Astrocyte (in vitro differentiated cells and primary cell): Measurements from ENCODE around the gene LST1.

Experiments used
- EZH2 ChIP-seq: IDR thresholded peaks from 2 replicates; pipeline ENCODE4 v1.6.1; 2012; ENCODE audit warnings: mild to moderate bottlenecking, low read length, inconsistent platforms; ENCODE audit not compliant: insufficient read depth
- TF ChIP-seq, protein P1 (sequence below): IDR thresholded peaks from 2 replicates; pipeline ENCODE4 v1.5.1; 2011; ENCODE audit warnings: low read depth, mild to moderate bottlenecking, inconsistent platforms, low read length, moderate library complexity; ENCODE audit not compliant: insufficient read depth

DNA sequence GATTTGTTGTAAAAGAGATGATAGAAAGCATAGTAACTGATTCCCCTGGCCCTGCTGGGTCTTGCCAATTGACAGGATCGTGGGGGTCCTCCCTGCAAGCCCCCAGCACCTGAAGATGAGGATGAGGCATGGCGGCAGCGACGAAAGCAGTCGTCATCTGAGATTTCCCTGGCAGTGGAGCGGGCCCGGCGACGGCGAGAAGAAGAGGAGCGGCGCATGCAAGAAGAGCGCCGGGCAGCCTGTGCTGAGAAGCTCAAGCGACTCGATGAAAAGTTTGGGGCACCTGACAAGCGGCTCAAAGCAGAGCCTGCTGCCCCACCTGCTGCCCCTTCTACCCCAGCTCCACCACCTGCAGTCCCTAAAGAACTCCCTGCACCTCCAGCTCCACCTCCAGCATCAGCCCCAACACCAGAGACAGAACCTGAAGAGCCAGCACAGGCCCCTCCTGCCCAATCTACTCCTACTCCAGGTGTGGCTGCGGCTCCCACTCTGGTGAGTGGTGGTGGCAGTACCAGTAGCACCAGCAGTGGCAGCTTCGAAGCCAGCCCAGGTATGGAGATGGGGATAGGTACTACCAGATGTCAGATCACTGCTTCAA, 41.7 kb downstream of the LST1 start:
- TF ChIP-seq, protein P1, sequence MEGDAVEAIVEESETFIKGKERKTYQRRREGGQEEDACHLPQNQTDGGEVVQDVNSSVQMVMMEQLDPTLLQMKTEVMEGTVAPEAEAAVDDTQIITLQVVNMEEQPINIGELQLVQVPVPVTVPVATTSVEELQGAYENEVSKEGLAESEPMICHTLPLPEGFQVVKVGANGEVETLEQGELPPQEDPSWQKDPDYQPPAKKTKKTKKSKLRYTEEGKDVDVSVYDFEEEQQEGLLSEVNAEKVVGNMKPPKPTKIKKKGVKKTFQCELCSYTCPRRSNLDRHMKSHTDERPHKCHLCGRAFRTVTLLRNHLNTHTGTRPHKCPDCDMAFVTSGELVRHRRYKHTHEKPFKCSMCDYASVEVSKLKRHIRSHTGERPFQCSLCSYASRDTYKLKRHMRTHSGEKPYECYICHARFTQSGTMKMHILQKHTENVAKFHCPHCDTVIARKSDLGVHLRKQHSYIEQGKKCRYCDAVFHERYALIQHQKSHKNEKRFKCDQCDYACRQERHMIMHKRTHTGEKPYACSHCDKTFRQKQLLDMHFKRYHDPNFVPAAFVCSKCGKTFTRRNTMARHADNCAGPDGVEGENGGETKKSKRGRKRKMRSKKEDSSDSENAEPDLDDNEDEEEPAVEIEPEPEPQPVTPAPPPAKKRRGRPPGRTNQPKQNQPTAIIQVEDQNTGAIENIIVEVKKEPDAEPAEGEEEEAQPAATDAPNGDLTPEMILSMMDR: no peak
- TF ChIP-seq EZH2: no peak
